Cortex of kidney (tissue), 1 donor: ENCODE measurements around the gene SLC16A8.

Source experiments
- DNase-seq: peaks from one replicate; lab custom pipeline; 2025; lab: John Stamatoyannopoulos, UW

The SLC16A8 gene

DNA sequence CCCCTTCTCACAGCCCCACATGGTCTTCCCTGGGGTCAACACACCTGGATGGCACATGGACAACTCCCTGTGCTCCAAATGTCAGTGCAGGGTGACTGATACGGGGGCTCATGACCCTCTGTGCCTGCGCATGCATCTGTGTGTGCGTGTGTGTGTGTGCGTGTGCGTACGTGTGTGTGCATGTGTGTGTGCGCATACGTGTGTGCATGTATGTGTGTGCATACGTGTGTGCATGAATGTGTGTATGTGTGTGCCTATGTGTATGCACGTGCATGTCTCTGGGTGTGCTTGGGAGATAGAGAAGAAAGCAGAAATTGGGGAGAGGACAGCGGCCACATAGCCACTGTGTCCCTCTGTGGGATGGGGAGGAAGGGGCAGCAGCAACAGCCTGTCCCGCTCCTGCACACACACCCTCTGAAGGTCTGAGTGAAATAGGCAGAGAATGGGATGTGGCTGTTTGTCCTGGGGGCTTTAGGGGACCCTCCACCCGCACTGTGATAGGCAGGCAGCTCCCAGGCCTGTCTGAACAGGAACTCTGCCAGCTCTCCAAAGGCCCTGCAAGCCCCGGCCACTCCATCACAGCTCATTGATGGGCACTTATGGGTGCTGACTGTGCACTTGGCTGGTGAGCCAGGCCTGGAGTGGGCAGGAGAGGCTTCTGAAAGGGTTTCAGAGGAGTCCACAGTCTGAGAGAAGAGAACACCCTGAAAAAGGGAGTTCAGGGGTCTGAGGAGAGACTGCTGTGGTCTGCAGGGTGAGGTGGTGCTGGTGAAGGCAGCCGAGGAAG, 55.4 kb downstream of the SLC16A8 start:
- no peak for DNase-seq
